Astrocyte of the hippocampus (primary cell): Measurements from ENCODE around the gene LRRN2.
A peak's percentile ranks its signal among the peaks of the same experiment; 100 is the strongest.
"Not testable (repeated sequence)": the region's sequence is repeated elsewhere in the genome, so short reads cannot be mapped to it uniquely, and the experiment has no call there.

Source experiments
- DNase-seq: peaks from one replicate; pipeline ENCODE4 v3.0.0; 2011; ENCODE audit warnings: low read depth, low spot score

The LRRN2 gene

GRCh38 chr1:204575221-204576190 is 110.0 kb downstream of the LRRN2 start:
- DNase-seq, result no peak

- DNase-seq, result no peak
These were observed 110.7 kb downstream of the LRRN2 start for GRCh38 chr1:204574865-204575163.

GRCh38 chr1:204574016-204574864 is 111.3 kb downstream of the LRRN2 start:
- DNase-seq, result no peak

- peak; percentile 27 for DNase-seq
These were observed 112.3 kb downstream of the LRRN2 start for GRCh38 chr1:204572923-204573922.

- DNase-seq, result no peak
These were observed 113.9 kb downstream of the LRRN2 start for GRCh38 chr1:204571631-204572030.

GRCh38 chr1:204571128-204571527 is 114.4 kb downstream of the LRRN2 start:
- DNase-seq, result no peak

GRCh38 chr1:204570021-204570420 is 115.5 kb downstream of the LRRN2 start:
- DNase-seq, result not testable (repeated sequence)

GRCh38 chr1:204569478-204569877 is 116.1 kb downstream of the LRRN2 start:
- no peak for DNase-seq

- no peak for DNase-seq
These were observed 116.8 kb downstream of the LRRN2 start for GRCh38 chr1:204568576-204569315.
